B cell (primary cell): ENCODE data around the gene BCAS4. TPM values are rescaled to one million over a fixed set of nuclear protein-coding genes. Genes with fewer than 3 reads are reported as not detected.
A peak's percentile ranks its signal among the peaks of the same experiment; 100 is the strongest.
"Not testable (repeated sequence)": the region's sequence is repeated elsewhere in the genome, so short reads cannot be mapped to it uniquely, and the experiment has no call there.

Experiments
- ATAC-seq: fragments of 200-7000 bp; cut with Tn5 transposase; one replicate; pipeline ENCODE4 v1.10.0; 2021; ENCODE audit warnings: low read depth, mild to moderate bottlenecking, moderate number of reproducible peaks, moderate library complexity
- CTCF ChIA-PET: fragments of 350-600 bp; sonication (Branson Sonifier 250); formaldehyde crosslinking; loops from one replicate; lab custom pipeline; 2021; ENCODE audit warnings: antibody characterized with exemption, inconsistent platforms; lab: Charles Lee
- POLR2A ChIA-PET: fragments of 350-600 bp; sonication (Branson Sonifier 250); formaldehyde crosslinking; loops from one replicate; lab custom pipeline; 2021; ENCODE audit warnings: antibody characterized with exemption; lab: Charles Lee
- DNase-seq: peaks from one replicate; pipeline ENCODE4 v3.0.0; 2013
- H2AFZ ChIP-seq: 2 replicates; pipeline ENCODE4 v1.6.1; 2012; ENCODE audit warnings: mild to moderate bottlenecking, low read depth, low read length; ENCODE audit not compliant: insufficient read depth, poor library complexity, severe bottlenecking
- H3K27ac ChIP-seq, 2 donors: 1 replicate in 1 of 2; 2 replicates in 1 of 2; pipeline ENCODE4 v1.5.1; 2012 to 2013; ENCODE audit warnings: low read length in 2 of 2, mild to moderate bottlenecking in 2 of 2, moderate library complexity in 1 of 2
- H3K27me3 ChIP-seq, 4 experiments: fragments of 200-600 bp in 1 of 4; sonication (generic) in 1 of 4; replicated peaks in 1 of 4; 1 replicate in 2 of 4; 2 replicates in 2 of 4; pipeline versions ENCODE4 v1.6.1 to v1.7.0; 2013 to 2016; ENCODE audit warnings: low read length in 3 of 4, mild to moderate bottlenecking in 2 of 4, mixed read lengths in 1 of 4, moderate library complexity in 1 of 4; ENCODE audit not compliant: insufficient read depth in 4 of 4, control insufficient read depth in 3 of 4; ENCODE audit errors: control extremely low read depth in 1 of 4
- H3K36me3 ChIP-seq, 2 experiments: replicated peaks in 1 of 2; 1 replicate in 1 of 2; 2 replicates in 1 of 2; pipeline versions ENCODE4 v1.6.1 to v1.7.1; 2013; ENCODE audit warnings: low read length in 1 of 2; ENCODE audit not compliant: insufficient read depth in 2 of 2, control insufficient read depth in 1 of 2; ENCODE audit errors: control extremely low read depth in 1 of 2, extremely low read depth in 1 of 2
- H3K4me1 ChIP-seq, 2 donors: fragments of 200-600 bp in 1 of 2; sonication (generic) in 1 of 2; 1 replicate in 1 of 2; 2 replicates in 1 of 2; pipeline versions ENCODE4 v1.5.1 to v1.6.1; 2013 to 2017; ENCODE audit warnings: low read length in 2 of 2; ENCODE audit not compliant: control insufficient read depth in 2 of 2, insufficient read depth in 2 of 2
- H3K4me2 ChIP-seq: replicated peaks from 2 replicates; pipeline ENCODE3; 2012; ENCODE audit warnings: mild to moderate bottlenecking, low read depth, low read length; ENCODE audit not compliant: poor library complexity, severe bottlenecking
- H3K4me3 ChIP-seq, 5 experiments: fragments of 200-600 bp in 1 of 5; sonication (generic) in 1 of 5; 1 replicate in 3 of 5; 2 replicates in 2 of 5; pipeline versions ENCODE4 v1.5.1 to v1.7.0; 2011 to 2016; ENCODE audit warnings: low read length in 4 of 5, mild to moderate bottlenecking in 4 of 5, low read depth in 2 of 5, control low read depth in 1 of 5, moderate library complexity in 1 of 5; ENCODE audit not compliant: insufficient read depth in 1 of 5; ENCODE audit errors: control extremely low read depth in 1 of 5, extremely low read depth in 1 of 5
- H3K79me2 ChIP-seq: fragments of 200-600 bp; sonication (generic); one replicate; pipeline ENCODE4 v1.6.0; 2016; ENCODE audit warnings: low read length; ENCODE audit not compliant: control insufficient read depth, insufficient read depth
- H3K9ac ChIP-seq: fragments of 200-600 bp; sonication (generic); 2 replicates; pipeline ENCODE4 v1.6.1; 2017; ENCODE audit warnings: mild to moderate bottlenecking, low read length, moderate library complexity
- H3K9me3 ChIP-seq, 3 donors: one replicate each; pipeline versions ENCODE4 v1.6.1 to v1.7.1; 2013; ENCODE audit warnings: low read length in 2 of 3; ENCODE audit not compliant: control insufficient read depth in 2 of 3, insufficient read depth in 1 of 3; ENCODE audit errors: control extremely low read depth in 1 of 3
- H4K20me1 ChIP-seq: 2 replicates; pipeline ENCODE4 v1.6.0; 2012; ENCODE audit warnings: mild to moderate bottlenecking, low read length; ENCODE audit not compliant: insufficient read depth, control insufficient read depth, poor library complexity, severe bottlenecking
- H3K27ac Mint-ChIP-seq: one replicate; pipeline ENCODE4 v1.8.0; 2021; ENCODE audit warnings: mixed read lengths
- H3K27me3 Mint-ChIP-seq: one replicate; pipeline ENCODE4 v1.8.0; 2021; ENCODE audit warnings: mixed read lengths
- H3K4me1 Mint-ChIP-seq: one replicate; pipeline ENCODE4 v1.8.0; 2021; ENCODE audit warnings: mixed read lengths
- H3K4me3 Mint-ChIP-seq: one replicate; pipeline ENCODE4 v1.8.0; 2021; ENCODE audit warnings: mixed read lengths
- H3K9me3 Mint-ChIP-seq: one replicate; pipeline ENCODE4 v1.8.0; 2022; ENCODE audit warnings: mixed read lengths; ENCODE audit not compliant: insufficient read depth
- CTCF ChIP-seq: fragments of 200-600 bp; IDR thresholded peaks from one replicate; pipeline ENCODE4 v1.8.0; 2022; ENCODE audit warnings: antibody characterized with exemption, mild to moderate bottlenecking
- EZH2 ChIP-seq: IDR thresholded peaks from 2 replicates; pipeline ENCODE4 v1.6.1; 2012; ENCODE audit warnings: borderline replicate concordance, low read depth, mild to moderate bottlenecking, moderate library complexity, low read length; ENCODE audit not compliant: insufficient read depth, poor library complexity, severe bottlenecking
- WGBS: methylation state at CpG from one replicate; pipeline ENCODE4 v1.1.5; 2013; ENCODE audit warnings: missing lambda C conversion rate; ENCODE audit not compliant: insufficient coverage; 5-methylcytosine and 5-hydroxymethylcytosine counted together
- intact Hi-C: fragments of 100-400 bp; cut with micrococcal nuclease; formaldehyde crosslinking; loops from one replicate; pipeline ENCODE4 v1.10.0; 2022
- polyA plus RNA-seq: library from polyadenylated mRNA; depleted of rRNA; stranded (reverse); fragments of >200 nt; gene quantifications from 2 replicates; pipeline ENCODE4 v1.2.3, GENCODE V29; 2012
- total RNA-seq, 2 donors: library from RNA; stranded (reverse); fragments of 120-200 nt in 1 of 2; gene quantifications; 1 replicate in 1 of 2; 2 replicates in 1 of 2; pipeline versions ENCODE4 v1.2.3 to v1.2.4, GENCODE V29; 2013 to 2022

Gene BCAS4
- total and polyA plus RNA-seq, 2 donors (not counting 1 experiment from before 2014, with no cell fraction given), result 44.8 to 88.2 TPM

- Histone ChIP-seq H3K4me2 (peak overlapping the region; percentile 69), H3K4me1 (peaks cover 50 to 67% of the 10 kb centered on the region in 2 donors), H3K4me3 (peak overlapping the region in 3 of 5 experiments; percentile 8 to 21 (median 15)), H3K36me3 (peaks cover 0 to 11% of the 10 kb centered on the region in 2 experiments), H3K79me2 (peaks cover 97% of the 10 kb centered on the region), H2AFZ (no peak overlapping the region), H3K9me3 (no peaks in the 10 kb centered on the region), H3K27ac (peak overlapping the region; percentile 77 to 83), H3K9ac (peak overlapping the region; percentile 48), H4K20me1 (peaks cover 6% of the 10 kb centered on the region), H3K27me3 (no peaks in the 10 kb centered on the region)
- peak; percentile 52 for ATAC-seq
- TF ChIP-seq EZH2, result no peak
- no peak for TF ChIP-seq CTCF
- H3K4me3 Mint-ChIP-seq, result peak overlapping the region; percentile 83
- peak; percentile 62 for DNase-seq
- intact Hi-C loops, result loop anchor here (1.0 kb wide), 1 partner anchor 10 kb away; no protein-coding TSS in a partner anchor
- no peaks in the 10 kb centered on the region for H3K9me3 Mint-ChIP-seq
- WGBS, result 51% methylated on average over 4 of the region's 8 CpGs
- H3K4me1 Mint-ChIP-seq, result peaks cover 63% of the 10 kb centered on the region
- CTCF ChIA-PET, result interaction anchor here (0.7 to 11.8 kb wide), 8 partner anchors 18 to 500 kb away, joined by 3 to 390 read pairs (median 4); partner anchors contain the start of gene ADNP
- peak overlapping the region; percentile 98 for H3K27ac Mint-ChIP-seq
- POLR2A ChIA-PET, result interaction anchor here (1.2 to 2.5 kb wide), 4 partner anchors 14 to 131 kb away, joined by 3 to 14 read pairs (median 8); partner anchors contain the start of gene ADNP
- H3K27me3 Mint-ChIP-seq, result no peaks in the 10 kb centered on the region
These were observed 5.2 kb downstream of the BCAS4 start for GRCh38 chr20:50799890-50800550.

DNA sequence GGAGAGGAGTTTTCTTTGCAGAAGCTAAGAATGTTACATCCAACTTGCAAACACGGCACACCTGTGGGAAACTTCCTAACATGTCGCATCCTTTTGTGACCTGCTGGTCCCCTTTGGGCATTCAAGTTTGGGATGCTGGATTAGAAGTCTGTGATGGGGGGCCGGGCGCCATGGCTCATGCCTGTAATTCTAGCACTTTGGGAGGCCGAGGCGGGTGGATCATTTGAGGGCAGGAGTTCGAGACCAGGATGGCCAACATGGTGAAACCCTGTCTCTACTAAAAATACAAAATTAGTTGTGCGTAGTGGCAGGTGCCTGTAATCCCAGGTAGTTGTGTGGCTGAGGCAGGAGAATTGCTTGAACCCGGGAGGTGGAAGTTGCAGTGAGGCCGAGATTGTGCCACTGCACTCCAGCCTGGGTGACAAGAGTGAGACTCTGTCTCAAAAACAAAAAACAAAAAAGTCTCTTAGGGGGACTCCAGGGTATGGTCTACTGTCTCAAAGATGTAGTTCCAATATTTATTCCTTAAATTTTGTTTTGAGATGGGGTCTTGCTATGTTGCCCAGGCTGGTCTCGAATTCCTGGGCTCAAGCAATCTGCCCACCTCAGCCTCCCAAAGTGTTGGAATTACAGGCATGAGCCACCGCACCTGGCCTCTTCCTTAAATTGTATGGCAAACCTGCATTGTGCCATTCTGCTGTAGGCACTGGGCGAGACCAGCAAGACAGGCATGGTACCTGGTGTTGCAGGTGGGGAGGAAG lies 6.3 kb downstream of the BCAS4 start:
- Histone ChIP-seq H3K79me2 (peaks cover 97% of the 10 kb centered on the region), H3K4me1 (peaks cover 58 to 71% of the 10 kb centered on the region in 2 donors), H3K27ac (peak overlapping the region; percentile 11 to 83), H3K36me3 (peaks cover 0 to 11% of the 10 kb centered on the region in 2 experiments)
- H3K9me3 Mint-ChIP-seq, H3K4me2 ChIP-seq, H3K4me3 Mint-ChIP-seq, DNase-seq, H3K27me3 Mint-ChIP-seq, H2AFZ ChIP-seq, H3K9me3 ChIP-seq, ATAC-seq, H4K20me1 ChIP-seq, H3K9ac ChIP-seq, H3K27me3 ChIP-seq, H3K4me3 ChIP-seq: not testable (repeated sequence)
- ChIA-PET POLR2A (interaction anchor here (2.2 to 2.5 kb wide), 2 partner anchors 13 to 130 kb away, joined by 12 to 14 read pairs; partner anchors contain the start of gene ADNP), CTCF (interaction anchor here (0.7 to 11.8 kb wide), 4 partner anchors 17 to 499 kb away, joined by 3 to 390 read pairs (median 172); partner anchors contain the start of gene ADNP)
- Mint-ChIP-seq H3K4me1 (peaks cover 68% of the 10 kb centered on the region), H3K27ac (peak overlapping the region; percentile 83)
- WGBS, result 94% methylated on average over 11 of the region's 13 CpGs
- intact Hi-C loops, result loop anchor here (1.0 kb wide), 1 partner anchor 9 kb away; no protein-coding TSS in a partner anchor
